GM10248 (cell line): ENCODE data around the gene SEC24D.

ENCODE experiments used
- CTCF ChIA-PET: fragments of 300-600 bp; sonication (Branson Sonifier 250); formaldehyde crosslinking; extraction: SDS; loops from one replicate; lab custom pipeline; 2021; ENCODE audit warnings: antibody characterized with exemption; lab: Yijun Ruan, JAX
- POLR2A ChIA-PET: fragments of 350-650 bp; sonication (Branson Sonifier 250); formaldehyde crosslinking; extraction: SDS; loops from one replicate; lab custom pipeline; 2020; ENCODE audit warnings: antibody characterized with exemption; lab: Yijun Ruan, JAX
- DNase-seq: peaks from one replicate; pipeline ENCODE4 v3.0.0; 2012; ENCODE audit errors: extremely low spot score
- TF ChIP-seq, protein P1 (sequence below): IDR thresholded peaks from 2 replicates; pipeline ENCODE4 v1.5.1; 2012; ENCODE audit warnings: mild to moderate bottlenecking, low read depth; ENCODE audit errors: extremely low read depth, missing control alignments, control extremely low read depth

SEC24D gene

DNA sequence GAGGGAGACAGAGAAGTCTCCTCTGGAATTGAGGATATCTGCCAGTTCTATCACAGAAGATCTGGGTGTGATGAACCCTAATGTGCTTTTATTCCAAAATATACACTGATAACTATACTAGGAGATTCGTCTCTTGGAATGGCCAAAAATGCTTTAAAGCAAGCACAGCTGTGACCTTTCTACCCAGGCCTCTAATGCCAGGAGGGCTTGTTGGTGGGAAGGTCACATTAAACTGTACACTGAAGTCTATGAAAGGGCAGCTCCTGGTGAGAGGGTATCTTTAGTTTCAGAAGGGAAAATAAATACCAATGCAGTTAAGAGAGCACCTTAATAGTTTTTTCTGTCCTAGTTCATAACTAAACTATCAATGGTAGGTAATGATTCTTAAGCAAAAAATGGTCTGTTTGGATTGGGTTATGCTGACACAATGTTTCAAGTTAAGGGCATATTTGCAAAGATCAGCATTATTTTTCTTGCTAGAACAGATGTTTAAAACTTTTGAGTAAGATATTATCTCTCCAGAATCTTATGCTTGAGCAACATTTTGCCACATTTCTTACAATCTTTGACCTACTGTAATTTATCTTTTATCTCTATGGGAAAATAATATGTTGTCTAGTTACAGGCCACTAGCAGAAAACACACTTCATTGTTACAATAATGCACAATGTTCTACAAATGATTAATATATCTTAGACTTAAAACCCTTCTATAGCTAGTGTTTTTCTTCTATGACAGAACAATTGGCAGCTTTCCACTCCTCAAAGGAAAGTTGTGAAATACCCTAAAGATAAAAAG is 59.6 kb downstream of the SEC24D start:
- DNase-seq, result no peak
- ChIA-PET POLR2A (no interaction called here), CTCF (interaction anchor here (1.5 kb wide), 1 partner anchor 22 kb away, joined by 4 read pairs; no protein-coding TSS in a partner anchor)
- TF ChIP-seq, protein P1, sequence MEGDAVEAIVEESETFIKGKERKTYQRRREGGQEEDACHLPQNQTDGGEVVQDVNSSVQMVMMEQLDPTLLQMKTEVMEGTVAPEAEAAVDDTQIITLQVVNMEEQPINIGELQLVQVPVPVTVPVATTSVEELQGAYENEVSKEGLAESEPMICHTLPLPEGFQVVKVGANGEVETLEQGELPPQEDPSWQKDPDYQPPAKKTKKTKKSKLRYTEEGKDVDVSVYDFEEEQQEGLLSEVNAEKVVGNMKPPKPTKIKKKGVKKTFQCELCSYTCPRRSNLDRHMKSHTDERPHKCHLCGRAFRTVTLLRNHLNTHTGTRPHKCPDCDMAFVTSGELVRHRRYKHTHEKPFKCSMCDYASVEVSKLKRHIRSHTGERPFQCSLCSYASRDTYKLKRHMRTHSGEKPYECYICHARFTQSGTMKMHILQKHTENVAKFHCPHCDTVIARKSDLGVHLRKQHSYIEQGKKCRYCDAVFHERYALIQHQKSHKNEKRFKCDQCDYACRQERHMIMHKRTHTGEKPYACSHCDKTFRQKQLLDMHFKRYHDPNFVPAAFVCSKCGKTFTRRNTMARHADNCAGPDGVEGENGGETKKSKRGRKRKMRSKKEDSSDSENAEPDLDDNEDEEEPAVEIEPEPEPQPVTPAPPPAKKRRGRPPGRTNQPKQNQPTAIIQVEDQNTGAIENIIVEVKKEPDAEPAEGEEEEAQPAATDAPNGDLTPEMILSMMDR, result no peak

DNA sequence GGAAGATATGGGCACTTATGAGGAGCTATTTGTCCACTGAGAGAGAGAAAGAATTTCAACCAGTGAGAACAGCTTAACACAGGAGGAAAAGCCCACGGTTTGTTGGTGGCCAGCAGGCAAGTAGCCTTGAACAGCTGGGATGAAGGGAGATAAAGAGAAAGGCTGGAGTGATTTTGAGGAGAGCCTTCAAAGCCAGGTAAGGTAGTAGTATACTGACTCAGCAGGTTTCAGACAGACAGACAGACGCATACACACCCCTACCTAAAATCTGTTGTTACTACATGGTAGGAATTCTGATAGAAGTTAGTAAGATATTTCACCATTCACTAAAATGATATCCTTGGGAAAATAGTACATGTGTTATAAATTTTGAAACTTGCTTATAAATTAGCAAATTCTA is 60.5 kb downstream of the SEC24D start:
- CTCF ChIA-PET, result interaction anchor here (1.1 to 2.0 kb wide), 4 partner anchors 9 to 193 kb away, joined by 4 to 8 read pairs (median 6); no protein-coding TSS in a partner anchor
- no peak for DNase-seq
- TF ChIP-seq, protein P1, result no peak
- POLR2A ChIA-PET, result no interaction called here

DNA sequence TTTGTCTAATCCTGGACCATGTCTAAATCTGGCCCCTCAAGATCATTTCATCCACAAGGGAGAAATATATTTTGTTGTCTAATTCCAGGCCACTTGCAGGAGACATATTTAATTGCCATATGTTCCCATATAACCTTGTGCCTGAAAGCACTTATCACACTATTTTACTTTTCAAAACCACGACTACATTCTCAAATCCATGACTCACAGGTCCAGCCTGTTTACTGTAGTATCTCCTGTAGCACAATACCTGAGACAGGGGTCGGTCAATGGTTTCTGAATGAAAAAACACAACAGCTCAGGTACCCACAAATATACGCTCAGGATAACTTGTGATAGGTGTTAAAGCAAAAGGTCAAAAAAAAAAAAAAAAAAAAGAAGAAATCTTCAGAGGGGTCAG is 60.9 kb downstream of the SEC24D start:
- no peak for DNase-seq
- CTCF ChIA-PET, result interaction anchor here (1.1 to 2.0 kb wide), 5 partner anchors 9 to 194 kb away, joined by 4 to 8 read pairs (median 5); no protein-coding TSS in a partner anchor
- POLR2A ChIA-PET, result no interaction called here
- TF ChIP-seq, protein P1, result no peak

DNA sequence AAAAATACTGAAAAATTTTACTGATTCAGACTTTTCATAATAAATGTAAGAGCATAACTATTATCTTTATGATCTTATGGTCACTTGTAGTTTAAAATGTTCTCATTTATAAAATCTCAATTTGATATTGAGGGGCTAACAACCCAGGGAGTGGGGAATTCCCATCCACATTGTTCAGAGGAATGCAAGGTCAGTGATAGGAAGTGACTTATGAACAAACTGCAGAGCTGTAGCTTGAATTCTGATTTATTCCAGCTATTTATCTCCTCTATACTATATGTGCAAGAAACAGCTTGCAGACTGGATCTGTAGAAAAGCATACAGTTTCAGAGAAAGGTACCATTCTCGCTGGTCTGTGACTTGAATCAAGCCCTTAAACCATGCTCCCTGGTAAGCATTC is 61.6 kb downstream of the SEC24D start:
- ChIA-PET CTCF (interaction anchor here (1.1 to 2.0 kb wide), 7 partner anchors 10 to 194 kb away, joined by 4 to 8 read pairs (median 5); no protein-coding TSS in a partner anchor), POLR2A (no interaction called here)
- TF ChIP-seq, protein P1, result no peak
- DNase-seq, result no peak

DNA sequence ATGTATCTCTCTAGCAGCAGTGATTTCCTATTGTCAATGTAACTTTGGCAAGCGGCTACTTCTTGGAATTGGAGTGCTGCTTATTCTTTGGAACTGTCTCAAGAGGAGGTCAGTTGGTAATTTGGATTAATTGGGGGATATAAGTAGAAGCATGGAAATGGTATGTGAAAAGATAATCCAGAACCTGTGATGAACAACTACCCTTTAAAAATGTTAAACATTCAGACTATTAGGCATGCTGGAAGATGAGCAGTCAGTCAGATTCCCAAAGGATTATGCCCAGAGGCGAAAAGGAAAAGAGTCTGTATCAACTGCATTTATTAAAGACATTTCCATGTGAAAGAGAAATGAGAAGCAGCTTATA is 62.5 kb downstream of the SEC24D start:
- TF ChIP-seq, protein P1, result no peak
- CTCF ChIA-PET, result interaction anchor here (1.2 to 2.0 kb wide), 5 partner anchors 11 to 117 kb away, joined by 4 to 8 read pairs (median 5); no protein-coding TSS in a partner anchor
- no peak for DNase-seq
- POLR2A ChIA-PET, result no interaction called here

DNA sequence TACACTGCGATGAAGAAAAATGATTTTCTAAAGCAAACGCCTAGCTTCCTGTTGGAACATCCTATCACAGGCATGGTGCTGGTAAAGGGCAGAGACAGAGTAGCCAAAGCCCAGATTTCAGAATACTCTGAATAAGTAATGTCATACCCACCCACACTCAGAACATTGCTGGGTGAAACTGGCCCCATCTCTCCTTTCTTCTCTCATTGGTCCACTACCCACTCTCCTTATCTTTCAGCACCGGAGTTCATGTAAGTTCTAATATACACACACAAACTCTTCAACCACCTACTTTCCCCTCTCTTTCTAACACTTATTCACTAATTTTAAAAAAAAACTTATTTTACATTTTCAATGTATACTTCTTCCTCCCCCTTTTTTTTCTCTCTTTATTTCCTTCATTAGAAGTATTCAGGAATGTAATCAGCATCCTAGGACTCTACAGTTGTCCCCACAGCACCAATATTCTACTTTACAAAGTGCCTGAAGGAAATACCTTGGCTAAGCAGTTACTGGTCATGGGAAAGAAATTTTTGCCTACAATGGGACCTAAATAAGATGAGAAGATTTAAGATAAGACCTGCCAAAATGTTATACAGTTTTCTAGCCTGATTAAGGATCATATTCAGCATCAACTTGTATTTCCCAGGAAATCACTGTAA is 63.0 kb downstream of the SEC24D start:
- CTCF ChIA-PET, result interaction anchor here (1.1 to 5.7 kb wide), 7 partner anchors 17 to 117 kb away, joined by 3 to 34 read pairs (median 6); partner anchors contain the start of gene SYNPO2
- TF ChIP-seq, protein P1, result no peak
- no peak for DNase-seq
- POLR2A ChIA-PET, result no interaction called here
